ENCODE measurements around the gene BARHL1. TPM values are rescaled to one million over a fixed set of nuclear protein-coding genes. Genes with fewer than 3 reads are reported as not detected.

BARHL1 gene
- polyA plus RNA-seq, 1 of the 3 experiments (the other 2 are of a cell fraction) = not detected

DNA sequence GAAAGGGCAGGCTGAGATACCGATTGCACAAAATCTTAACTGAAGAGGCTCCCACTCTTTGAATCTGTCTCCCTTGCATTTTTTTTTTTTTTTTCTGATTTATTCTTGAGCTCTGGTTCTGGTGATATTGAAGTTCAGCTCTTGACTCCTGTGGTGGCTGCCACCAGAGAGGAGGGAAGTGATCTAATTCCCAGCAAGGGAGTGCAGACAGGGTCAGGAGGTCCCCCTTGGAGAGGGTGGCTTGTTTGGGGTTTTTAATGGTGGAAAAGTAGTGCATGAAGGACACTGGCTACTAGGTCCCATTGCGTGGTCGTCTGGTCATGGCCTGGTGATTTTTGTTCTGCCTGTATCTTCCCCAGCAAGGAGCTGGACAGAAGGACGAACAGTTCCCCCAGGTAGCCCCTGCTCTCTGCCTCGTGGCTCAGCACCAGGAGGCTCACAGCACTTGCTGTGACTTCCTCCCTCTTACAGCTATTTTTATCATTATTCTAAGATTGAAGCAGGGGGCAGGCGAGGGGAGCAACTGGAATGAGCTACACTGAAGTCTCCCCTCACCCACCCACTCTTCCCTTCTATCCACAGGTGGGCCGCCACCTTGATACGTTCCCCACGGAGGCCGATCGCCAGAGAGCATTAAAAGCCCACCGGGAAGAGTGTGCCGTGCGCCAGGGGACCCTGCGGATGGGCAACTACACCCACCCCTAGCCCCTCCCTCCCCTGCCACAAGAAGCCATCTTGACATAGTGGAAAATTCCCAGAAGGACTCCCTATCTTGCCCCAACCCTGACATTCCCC, 10.4 kb upstream of the BARHL1 start:
- H3K4me3 ChIP-seq (ENCODE audit: low read depth in 2 of 2, low read length in 1 of 2) = no peak overlapping the region
- DNase-seq = no peak
- no peak overlapping the region for H3K27ac ChIP-seq (ENCODE audit: low read depth in 2 of 2, low read length in 1 of 2)
- H3K4me1 ChIP-seq (ENCODE audit: control insufficient read depth in 1 of 2, insufficient read depth in 2 of 2, low read depth in 1 of 2, low read length in 1 of 2) = no peaks in the 10 kb centered on the region; a peak in 1 of 4 replicates
- H3K79me2 ChIP-seq (ENCODE audit: insufficient read depth) = no peaks in the 10 kb centered on the region
- ChIA-PET CTCF (interaction anchor here (1.2 to 1.9 kb wide), 3 partner anchors 18 to 219 kb away, joined by 3 to 9 read pairs (median 6); no protein-coding TSS in a partner anchor), POLR2A (no interaction called here)
- peaks cover 5% of the 10 kb centered on the region; the same call in 1 of the 2 replicates for H3K27me3 ChIP-seq (ENCODE audit: insufficient read depth)
- H3K36me3 ChIP-seq (replicated peaks in 1 of 2; ENCODE audit: control insufficient read depth in 1 of 2, insufficient read depth in 2 of 2, low read length in 1 of 2) = no peaks in the 10 kb centered on the region
- H3F3A ChIP-seq (replicated peaks; ENCODE audit: insufficient read depth) = no peaks in the 10 kb centered on the region
- no peaks in the 10 kb centered on the region for H3K9me3 ChIP-seq
- WGBS (ENCODE audit: low lambda C conversion rate) = 78% methylated on average over 15 of the region's 15 CpGs
- H3K9me2 ChIP-seq = no peaks in the 10 kb centered on the region
- TF ChIP-seq GATA2 (CRISPR knock-in tag; IDR thresholded peaks at IDR 0.05) = no peak
- TF ChIP-seq NFIC (IDR thresholded peaks at IDR 0.05; ENCODE audit: borderline replicate concordance) = no peak
- TF ChIP-seq, protein P1, sequence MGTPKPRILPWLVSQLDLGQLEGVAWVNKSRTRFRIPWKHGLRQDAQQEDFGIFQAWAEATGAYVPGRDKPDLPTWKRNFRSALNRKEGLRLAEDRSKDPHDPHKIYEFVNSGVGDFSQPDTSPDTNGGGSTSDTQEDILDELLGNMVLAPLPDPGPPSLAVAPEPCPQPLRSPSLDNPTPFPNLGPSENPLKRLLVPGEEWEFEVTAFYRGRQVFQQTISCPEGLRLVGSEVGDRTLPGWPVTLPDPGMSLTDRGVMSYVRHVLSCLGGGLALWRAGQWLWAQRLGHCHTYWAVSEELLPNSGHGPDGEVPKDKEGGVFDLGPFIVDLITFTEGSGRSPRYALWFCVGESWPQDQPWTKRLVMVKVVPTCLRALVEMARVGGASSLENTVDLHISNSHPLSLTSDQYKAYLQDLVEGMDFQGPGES (IDR thresholded peaks at IDR 0.05; ENCODE audit: low read depth, low read length) = no peak
- no peak for TF ChIP-seq RXRA (IDR thresholded peaks at IDR 0.05; ENCODE audit: borderline replicate concordance, low read depth)
- TF ChIP-seq, protein P2, sequence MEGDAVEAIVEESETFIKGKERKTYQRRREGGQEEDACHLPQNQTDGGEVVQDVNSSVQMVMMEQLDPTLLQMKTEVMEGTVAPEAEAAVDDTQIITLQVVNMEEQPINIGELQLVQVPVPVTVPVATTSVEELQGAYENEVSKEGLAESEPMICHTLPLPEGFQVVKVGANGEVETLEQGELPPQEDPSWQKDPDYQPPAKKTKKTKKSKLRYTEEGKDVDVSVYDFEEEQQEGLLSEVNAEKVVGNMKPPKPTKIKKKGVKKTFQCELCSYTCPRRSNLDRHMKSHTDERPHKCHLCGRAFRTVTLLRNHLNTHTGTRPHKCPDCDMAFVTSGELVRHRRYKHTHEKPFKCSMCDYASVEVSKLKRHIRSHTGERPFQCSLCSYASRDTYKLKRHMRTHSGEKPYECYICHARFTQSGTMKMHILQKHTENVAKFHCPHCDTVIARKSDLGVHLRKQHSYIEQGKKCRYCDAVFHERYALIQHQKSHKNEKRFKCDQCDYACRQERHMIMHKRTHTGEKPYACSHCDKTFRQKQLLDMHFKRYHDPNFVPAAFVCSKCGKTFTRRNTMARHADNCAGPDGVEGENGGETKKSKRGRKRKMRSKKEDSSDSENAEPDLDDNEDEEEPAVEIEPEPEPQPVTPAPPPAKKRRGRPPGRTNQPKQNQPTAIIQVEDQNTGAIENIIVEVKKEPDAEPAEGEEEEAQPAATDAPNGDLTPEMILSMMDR (IDR thresholded peaks at IDR 0.05) = no peak
- TF ChIP-seq, protein P3, sequence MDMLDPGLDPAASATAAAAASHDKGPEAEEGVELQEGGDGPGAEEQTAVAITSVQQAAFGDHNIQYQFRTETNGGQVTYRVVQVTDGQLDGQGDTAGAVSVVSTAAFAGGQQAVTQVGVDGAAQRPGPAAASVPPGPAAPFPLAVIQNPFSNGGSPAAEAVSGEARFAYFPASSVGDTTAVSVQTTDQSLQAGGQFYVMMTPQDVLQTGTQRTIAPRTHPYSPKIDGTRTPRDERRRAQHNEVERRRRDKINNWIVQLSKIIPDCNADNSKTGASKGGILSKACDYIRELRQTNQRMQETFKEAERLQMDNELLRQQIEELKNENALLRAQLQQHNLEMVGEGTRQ (IDR thresholded peaks at IDR 0.05; ENCODE audit: borderline replicate concordance, low read depth, low read length) = no peak
- TF ChIP-seq EP300 (IDR thresholded peaks at IDR 0.05; ENCODE audit: borderline replicate concordance in 1 of 2, low read depth in 1 of 2, low read length in 1 of 2) = no peak
- TF ChIP-seq TEAD4 (IDR thresholded peaks at IDR 0.05; ENCODE audit: borderline replicate concordance, insufficient read depth) = no peak
- TF ChIP-seq RFX5 (IDR thresholded peaks at IDR 0.05; ENCODE audit: low read length) = no peak
- no peak for TF ChIP-seq TCF12 (IDR thresholded peaks at IDR 0.05)
- TF ChIP-seq RCOR1 (IDR thresholded peaks at IDR 0.05; ENCODE audit: low read length) = no peak
- H4K20me1 ChIP-seq (ENCODE audit: insufficient read depth) = no peaks in the 10 kb centered on the region
- no peak overlapping the region for H3K4me2 ChIP-seq
- H3K9ac ChIP-seq = no peak overlapping the region
- no peak overlapping the region for H2AFZ ChIP-seq (ENCODE audit: low read depth)

DNA sequence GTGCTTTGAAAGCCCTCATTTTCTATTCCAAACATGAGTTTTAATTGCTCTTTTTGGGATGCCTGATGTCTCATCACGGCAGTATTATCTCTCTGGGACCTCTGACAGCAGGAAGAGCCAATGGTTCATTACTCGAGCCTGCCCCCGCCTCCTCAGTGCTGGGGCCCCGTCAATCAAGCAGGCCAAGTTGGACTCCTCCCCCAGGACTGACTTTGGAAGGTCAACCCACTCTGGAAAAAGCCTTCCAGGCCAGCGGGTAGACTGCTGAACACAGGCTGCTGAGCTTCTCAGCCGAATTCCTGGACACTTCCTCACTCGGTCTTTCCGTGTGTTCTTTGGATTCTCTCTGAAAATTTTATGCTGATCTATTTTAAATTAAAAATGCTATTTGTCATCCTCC, 9.5 kb upstream of the BARHL1 start:
- 64% methylated on average over 8 of the region's 8 CpGs for WGBS (ENCODE audit: low lambda C conversion rate)
- H3K4me2 ChIP-seq = no peak overlapping the region
- H4K20me1 ChIP-seq (ENCODE audit: insufficient read depth) = no peaks in the 10 kb centered on the region
- DNase-seq = no peak
- no peaks in the 10 kb centered on the region for H3K9me3 ChIP-seq
- ChIA-PET POLR2A (no interaction called here), CTCF (interaction anchor here (0.8 kb wide), 1 partner anchor 61 kb away, joined by 3 read pairs; no protein-coding TSS in a partner anchor)
- TF ChIP-seq, protein P4, sequence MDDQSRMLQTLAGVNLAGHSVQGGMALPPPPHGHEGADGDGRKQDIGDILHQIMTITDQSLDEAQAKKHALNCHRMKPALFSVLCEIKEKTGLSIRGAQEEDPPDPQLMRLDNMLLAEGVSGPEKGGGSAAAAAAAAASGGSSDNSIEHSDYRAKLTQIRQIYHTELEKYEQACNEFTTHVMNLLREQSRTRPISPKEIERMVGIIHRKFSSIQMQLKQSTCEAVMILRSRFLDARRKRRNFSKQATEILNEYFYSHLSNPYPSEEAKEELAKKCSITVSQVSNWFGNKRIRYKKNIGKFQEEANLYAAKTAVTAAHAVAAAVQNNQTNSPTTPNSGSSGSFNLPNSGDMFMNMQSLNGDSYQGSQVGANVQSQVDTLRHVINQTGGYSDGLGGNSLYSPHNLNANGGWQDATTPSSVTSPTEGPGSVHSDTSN (IDR thresholded peaks at IDR 0.05) = peak; percentile 38
- TF ChIP-seq, protein P1 (IDR thresholded peaks at IDR 0.05; ENCODE audit: low read depth, low read length) = no peak
- no peaks in the 10 kb centered on the region for H3K36me3 ChIP-seq (replicated peaks in 1 of 2; ENCODE audit: control insufficient read depth in 1 of 2, insufficient read depth in 2 of 2, low read length in 1 of 2)
- H3K79me2 ChIP-seq (ENCODE audit: insufficient read depth) = no peaks in the 10 kb centered on the region
- H3K4me1 ChIP-seq (ENCODE audit: control insufficient read depth in 1 of 2, insufficient read depth in 2 of 2, low read depth in 1 of 2, low read length in 1 of 2) = no peaks in the 10 kb centered on the region; a peak in 1 of 4 replicates
- H3K4me3 ChIP-seq (ENCODE audit: low read depth in 2 of 2, low read length in 1 of 2) = no peak overlapping the region
- no peak overlapping the region for H3K9ac ChIP-seq
- H3F3A ChIP-seq (replicated peaks; ENCODE audit: insufficient read depth) = no peaks in the 10 kb centered on the region
- peaks cover 11% of the 10 kb centered on the region; the same call in 1 of the 2 replicates for H3K27me3 ChIP-seq (ENCODE audit: insufficient read depth)
- H2AFZ ChIP-seq (ENCODE audit: low read depth) = no peak overlapping the region
- no peak overlapping the region for H3K27ac ChIP-seq (ENCODE audit: low read depth in 2 of 2, low read length in 1 of 2)
- H3K9me2 ChIP-seq = no peaks in the 10 kb centered on the region

All from SK-N-SH (cell line).